HepG2 (cell line): ENCODE results near the gene FBXO39.

Experiments used
- CBX5 ChIP-seq: sonication (generic); formaldehyde crosslinking; IDR thresholded peaks from 2 replicates; pipeline ENCODE4 v1.4.0; 2020; ENCODE audit warnings: missing genetic modification reagents, borderline replicate concordance
- IRF2 ChIP-seq: IDR thresholded peaks from 2 replicates; pipeline ENCODE4 v1.6.1; 2018; ENCODE audit warnings: missing genetic modification reagents, missing compliant biosample characterization

DNA sequence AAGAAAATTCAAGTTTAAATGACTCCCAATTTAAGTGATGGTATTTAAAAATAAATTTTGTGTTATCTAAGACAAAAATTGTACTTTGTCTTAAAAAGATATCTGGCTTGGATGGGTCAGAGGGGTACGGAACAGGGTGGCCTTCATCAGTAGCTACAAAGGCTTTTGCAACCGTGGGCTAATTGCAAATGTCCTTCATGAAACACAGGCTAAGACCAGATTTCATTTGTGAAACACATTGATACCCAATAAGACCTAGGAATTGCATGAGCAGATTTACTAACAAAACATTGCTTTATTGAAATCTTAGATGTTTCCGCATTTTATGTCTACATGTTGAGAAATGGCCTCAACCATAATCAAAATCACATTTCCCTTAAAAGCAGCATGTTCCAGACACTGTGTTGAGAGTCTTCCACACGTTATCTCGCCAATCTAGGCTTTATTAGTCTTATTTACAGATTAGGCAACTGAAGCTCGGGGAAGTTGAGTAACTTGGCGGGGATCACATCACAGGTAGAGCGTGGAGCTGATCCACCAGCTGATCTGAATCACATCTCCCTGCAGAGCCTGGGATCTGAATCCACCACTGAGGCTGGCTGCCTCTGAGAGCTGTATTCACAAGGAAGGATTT lies 21.8 kb downstream of the FBXO39 start:
- TF ChIP-seq IRF2 (CRISPR knock-in tag) (no peak), CBX5 (CRISPR knock-in tag) (no peak)
